ENCODE data around the gene TSFM. TPM values are rescaled to one million over a fixed set of nuclear protein-coding genes. Genes with fewer than 3 reads are reported as not detected.
A peak's percentile ranks its signal among the peaks of the same experiment; 100 is the strongest.

The TSFM gene
- total and polyA plus RNA-seq, 11 donors: 37.6 to 80.8 (median 45.4) TPM

GRCh38 chr12:57767876-57768275 is 14.7 kb upstream of the TSFM start:
- intact Hi-C loops (cut with DNase I): no loop called here
- Histone ChIP-seq H3K27me3 (peaks cover 9 to 44% (median 34%) of the 10 kb centered on the region in 9 donors), H3K9me3 (no peaks in the 10 kb centered on the region), H3K4me1 (peaks cover 10 to 48% (median 34%) of the 10 kb centered on the region in 12 donors), H3K36me3 (peaks cover 0 to 24% (median 4%) of the 10 kb centered on the region in 9 donors), H3K27ac (no peak overlapping the region), H3K4me3 (no peak overlapping the region)
- 93 to 97% (median 95%) methylated on average over 3 of the region's 3 CpGs for WGBS, 4 donors
- DNase-seq: no peak
- TF ChIP-seq CTCF (IDR thresholded peaks at IDR 0.05) (no peak), POLR2A (IDR thresholded peaks at IDR 0.05) (no peak)
- no peak for ATAC-seq

GRCh38 chr12:57769594-57769993 is 13.0 kb upstream of the TSFM start:
- WGBS, 4 donors: 95 to 97% (median 96%) methylated on average over 11 of the region's 11 CpGs
- H3K36me3 ChIP-seq: peaks cover 0 to 24% (median 4%) of the 10 kb centered on the region in 9 donors
- H3K27me3 ChIP-seq: peaks cover 3 to 29% (median 20%) of the 10 kb centered on the region in 9 donors
- no peak for TF ChIP-seq CTCF (IDR thresholded peaks at IDR 0.05)
- TF ChIP-seq POLR2A (IDR thresholded peaks at IDR 0.05): no peak
- no peaks in the 10 kb centered on the region for H3K9me3 ChIP-seq
- ATAC-seq (no peak), DNase-seq (no peak)
- H3K4me3 ChIP-seq: no peak overlapping the region
- H3K4me1 ChIP-seq: peaks cover 10 to 54% (median 39%) of the 10 kb centered on the region in 12 donors
- intact Hi-C loops (cut with DNase I): no loop called here
- H3K27ac ChIP-seq: no peak overlapping the region

GRCh38 chr12:57770734-57771133 is 11.9 kb upstream of the TSFM start:
- Histone ChIP-seq H3K4me3 (peak overlapping the region in 1 of 12 donors; percentile 79), H3K27ac (peak overlapping the region in 1 of 12 donors; percentile 94), H3K9me3 (no peaks in the 10 kb centered on the region), H3K27me3 (peaks cover 0 to 18% (median 9%) of the 10 kb centered on the region in 9 donors), H3K4me1 (peaks cover 7 to 42% (median 28%) of the 10 kb centered on the region in 12 donors), H3K36me3 (peaks cover 0 to 29% (median 7%) of the 10 kb centered on the region in 9 donors)
- DNase-seq (no peak), ATAC-seq (no peak)
- WGBS, 4 donors: 88 to 91% (median 90%) methylated on average over 4 of the region's 4 CpGs
- intact Hi-C loops (cut with DNase I): no loop called here
- no peak for TF ChIP-seq POLR2A (IDR thresholded peaks at IDR 0.05)
- no peak for TF ChIP-seq CTCF (IDR thresholded peaks at IDR 0.05)

DNA sequence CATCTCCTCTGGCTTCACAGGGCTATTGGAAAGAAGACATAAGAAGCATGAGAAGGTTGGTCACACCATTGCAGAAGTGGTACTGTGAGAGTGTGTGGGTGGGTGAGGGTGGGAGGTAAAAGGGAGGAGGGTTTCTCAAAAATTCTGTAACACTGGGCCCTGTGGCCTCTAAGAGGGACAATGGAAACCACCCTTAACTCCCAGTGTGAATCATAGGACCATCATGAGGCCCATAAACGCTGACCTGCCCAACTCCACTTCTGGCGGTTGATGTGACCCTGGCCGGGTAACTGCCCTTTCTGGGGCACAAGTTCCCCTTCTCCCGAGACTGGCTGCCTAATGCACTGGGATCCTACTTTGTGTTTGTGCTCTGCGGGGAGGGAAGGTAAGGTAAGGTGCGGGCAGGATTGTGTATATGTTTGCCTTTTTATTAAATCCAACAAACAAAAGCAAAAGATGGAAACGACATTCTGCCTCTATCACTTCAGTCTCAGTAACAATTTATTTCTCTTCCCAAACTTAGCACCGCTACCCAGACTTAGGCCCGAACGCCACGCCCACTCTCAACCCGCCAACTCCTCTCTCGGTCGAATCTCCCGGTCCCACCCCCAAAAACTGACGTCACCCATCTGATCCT is 11.2 kb upstream of the TSFM start:
- peaks cover 3 to 36% (median 22%) of the 10 kb centered on the region in 12 donors for H3K4me1 ChIP-seq
- H3K4me3 ChIP-seq: peak overlapping the region; percentile 59 to 94 (median 74)
- H3K9me3 ChIP-seq: no peaks in the 10 kb centered on the region
- ATAC-seq (peak; percentile 39 to 82 (median 75)), DNase-seq (peak; percentile 87 to 93 (median 89))
- TF ChIP-seq CTCF (IDR thresholded peaks at IDR 0.05) (no peak), POLR2A (IDR thresholded peaks at IDR 0.05) (no peak)
- peak overlapping the region in 11 of 12 donors; percentile 81 to 95 (median 90) for H3K27ac ChIP-seq
- 4 to 7% (median 5%) methylated on average over 16 of the region's 16 CpGs for WGBS, 4 donors
- H3K27me3 ChIP-seq: peaks cover 0 to 12% (median 3%) of the 10 kb centered on the region in 9 donors
- intact Hi-C loops (cut with DNase I): no loop called here
- peaks cover 0 to 35% (median 11%) of the 10 kb centered on the region in 9 donors for H3K36me3 ChIP-seq
